ENCODE measurements around the gene PIANP. TPM values are rescaled to one million over a fixed set of nuclear protein-coding genes. Genes with fewer than 3 reads are reported as not detected.

Gene PIANP
- total and polyA plus RNA-seq, 2 donors (not counting 1 experiment from before 2014, with no cell fraction given) = 0.24 to 0.54 TPM

- H4K20me1 ChIP-seq (ENCODE audit: control insufficient read depth, insufficient read depth, low read length, poor library complexity, severe bottlenecking) = peaks cover 12% of the 10 kb centered on the region
- H3K79me2 ChIP-seq (ENCODE audit: control insufficient read depth, insufficient read depth, low read length) = peaks cover 77% of the 10 kb centered on the region
- Mint-ChIP-seq H3K27ac (peak overlapping the region; percentile 97), H3K9me3 (ENCODE audit: insufficient read depth) (no peaks in the 10 kb centered on the region), H3K27me3 (no peaks in the 10 kb centered on the region), H3K4me1 (peaks cover 55% of the 10 kb centered on the region), H3K4me3 (peak overlapping the region; percentile 94)
- H2AFZ ChIP-seq (ENCODE audit: insufficient read depth, low read depth, low read length, poor library complexity, severe bottlenecking) = peak overlapping the region; percentile 92
- peak overlapping the region; percentile 97 for H3K4me2 ChIP-seq (replicated peaks; ENCODE audit: low read depth, low read length, poor library complexity, severe bottlenecking)
- ChIA-PET CTCF (interaction anchor here (0.6 to 2.4 kb wide), 16 partner anchors 10 to 281 kb away, joined by 3 to 34 read pairs (median 6); partner anchors contain the start of genes COPS7A, ING4, LPAR5 and MLF2), POLR2A (interaction anchor here (0.6 to 2.7 kb wide), 14 partner anchors 23 to 311 kb away, joined by 4 to 51 read pairs (median 6); partner anchors contain the start of genes COPS7A, ING4, LPAR5 and MLF2)
- no peaks in the 10 kb centered on the region for H3K27me3 ChIP-seq (replicated peaks in 1 of 4; ENCODE audit: control extremely low read depth in 1 of 4, control insufficient read depth in 3 of 4, insufficient read depth in 4 of 4, low read length in 3 of 4)
- TF ChIP-seq EZH2 (IDR thresholded peaks at IDR 0.05; ENCODE audit: borderline replicate concordance, insufficient read depth, low read depth, low read length, poor library complexity, severe bottlenecking) (no peak), CTCF (IDR thresholded peaks at IDR 0.05) (no peak)
- peak overlapping the region; percentile 75 to 91 for H3K27ac ChIP-seq (ENCODE audit: low read length in 2 of 2)
- H3K9ac ChIP-seq (ENCODE audit: low read length) = peak overlapping the region; percentile 93
- DNase-seq = no peak
- peak overlapping the region; percentile 9 to 93 (median 70) for H3K4me3 ChIP-seq (ENCODE audit: control extremely low read depth in 1 of 5, extremely low read depth in 1 of 5, insufficient read depth in 1 of 5, low read depth in 2 of 5, low read length in 4 of 5)
- ATAC-seq (ENCODE audit: low read depth) = peak; percentile 6
- 0% methylated on average over 7 of the region's 13 CpGs for WGBS (ENCODE audit: insufficient coverage)
- H3K9me3 ChIP-seq (ENCODE audit: control extremely low read depth in 1 of 3, control insufficient read depth in 2 of 3, insufficient read depth in 1 of 3, low read length in 2 of 3) = no peaks in the 10 kb centered on the region
- peaks cover 0 to 24% of the 10 kb centered on the region in 2 experiments for H3K36me3 ChIP-seq (replicated peaks in 1 of 2; ENCODE audit: control extremely low read depth in 1 of 2, control insufficient read depth in 1 of 2, extremely low read depth in 1 of 2, insufficient read depth in 2 of 2, low read length in 1 of 2)
- H3K4me1 ChIP-seq (ENCODE audit: control insufficient read depth in 2 of 2, insufficient read depth in 2 of 2, low read length in 2 of 2) = peaks cover 29% of the 10 kb centered on the region in 2 donors
- intact Hi-C loops (cut with micrococcal nuclease) = loop anchor here (2.0 kb wide), 2 partner anchors 56 to 90 kb away; no protein-coding TSS in a partner anchor
These were observed 12.0 kb downstream of the PIANP start for GRCh38 chr12:6688543-6688998.

- no peaks in the 10 kb centered on the region for H3K27me3 ChIP-seq (replicated peaks in 1 of 4; ENCODE audit: control extremely low read depth in 1 of 4, control insufficient read depth in 3 of 4, insufficient read depth in 4 of 4, low read length in 3 of 4)
- H3K4me3 Mint-ChIP-seq = no peak overlapping the region
- intact Hi-C loops (cut with micrococcal nuclease) = no loop called here
- H3K27ac ChIP-seq (ENCODE audit: low read length in 2 of 2) = peak overlapping the region in 1 of 2 donors; percentile 91
- H3K4me1 ChIP-seq (ENCODE audit: control insufficient read depth in 2 of 2, insufficient read depth in 2 of 2, low read length in 2 of 2) = peaks cover 29% of the 10 kb centered on the region in 2 donors
- H3K4me3 ChIP-seq (ENCODE audit: control extremely low read depth in 1 of 5, extremely low read depth in 1 of 5, insufficient read depth in 1 of 5, low read depth in 2 of 5, low read length in 4 of 5) = no peak overlapping the region
- H3K27me3 Mint-ChIP-seq = no peaks in the 10 kb centered on the region
- ATAC-seq (ENCODE audit: low read depth) = no peak
- ChIA-PET CTCF (interaction anchor here (0.6 to 3.7 kb wide), 10 partner anchors 13 to 221 kb away, joined by 3 to 19 read pairs (median 4); no protein-coding TSS in a partner anchor), POLR2A (interaction anchor here (0.6 to 1.0 kb wide), 4 partner anchors 17 to 81 kb away, joined by 3 to 11 read pairs (median 6); no protein-coding TSS in a partner anchor)
- no peak overlapping the region for H2AFZ ChIP-seq (ENCODE audit: insufficient read depth, low read depth, low read length, poor library complexity, severe bottlenecking)
- H4K20me1 ChIP-seq (ENCODE audit: control insufficient read depth, insufficient read depth, low read length, poor library complexity, severe bottlenecking) = peaks cover 28% of the 10 kb centered on the region
- H3K9me3 ChIP-seq (ENCODE audit: control extremely low read depth in 1 of 3, control insufficient read depth in 2 of 3, insufficient read depth in 1 of 3, low read length in 2 of 3) = no peaks in the 10 kb centered on the region
- WGBS (ENCODE audit: insufficient coverage) = no CpG with 5 or more reads among the region's 3 CpGs
- H3K36me3 ChIP-seq (replicated peaks in 1 of 2; ENCODE audit: control extremely low read depth in 1 of 2, control insufficient read depth in 1 of 2, extremely low read depth in 1 of 2, insufficient read depth in 2 of 2, low read length in 1 of 2) = peaks cover 0 to 36% of the 10 kb centered on the region in 2 experiments
- no peaks in the 10 kb centered on the region for H3K9me3 Mint-ChIP-seq (ENCODE audit: insufficient read depth)
- H3K9ac ChIP-seq (ENCODE audit: low read length) = no peak overlapping the region
- H3K4me2 ChIP-seq (replicated peaks; ENCODE audit: low read depth, low read length, poor library complexity, severe bottlenecking) = no peak overlapping the region
- no peak overlapping the region for H3K27ac Mint-ChIP-seq
- peaks cover 56% of the 10 kb centered on the region for H3K4me1 Mint-ChIP-seq
- peaks cover 95% of the 10 kb centered on the region for H3K79me2 ChIP-seq (ENCODE audit: control insufficient read depth, insufficient read depth, low read length)
- no peak for DNase-seq
- no peak for TF ChIP-seq EZH2 (IDR thresholded peaks at IDR 0.05; ENCODE audit: borderline replicate concordance, insufficient read depth, low read depth, low read length, poor library complexity, severe bottlenecking)
- no peak for TF ChIP-seq CTCF (IDR thresholded peaks at IDR 0.05)
These were observed 14.8 kb downstream of the PIANP start for GRCh38 chr12:6685814-6686213.

Data from B cell (primary cell).